HFFc6 (cell line): ENCODE results near the gene GPR176. TPM values are rescaled to one million over a fixed set of nuclear protein-coding genes. Genes with fewer than 3 reads are reported as not detected.

Experiments used
- DNase-seq: peaks from one replicate; pipeline ENCODE4 v3.0.0-alpha.2; 2018
- H3K27ac Mint-ChIP-seq: 2 replicates; pipeline ENCODE4 v1.8.0; 2020; ENCODE audit warnings: mild to moderate bottlenecking, mixed read lengths
- H3K27me3 Mint-ChIP-seq: 2 replicates; pipeline ENCODE4 v1.8.0; 2021; ENCODE audit warnings: mild to moderate bottlenecking, moderate library complexity, mixed read lengths; ENCODE audit not compliant: insufficient read depth
- H3K36me3 Mint-ChIP-seq: 2 replicates; pipeline ENCODE4 v1.8.0; 2021; ENCODE audit warnings: low read depth, mixed read lengths
- H3K4me1 Mint-ChIP-seq: 2 replicates; pipeline ENCODE4 v1.8.0; 2020; ENCODE audit warnings: low read depth, mixed read lengths
- H3K4me3 Mint-ChIP-seq: 2 replicates; pipeline ENCODE4 v1.8.0; 2020; ENCODE audit warnings: mild to moderate bottlenecking, moderate library complexity, mixed read lengths
- H3K9me3 Mint-ChIP-seq: 2 replicates; pipeline ENCODE4 v1.8.0; 2020; ENCODE audit warnings: mild to moderate bottlenecking, mixed read lengths
- total RNA-seq, 6 experiments: library from RNA; stranded (reverse); fragmentation: NEBNext Ultra II Directional; extraction: Animal tissue kit (Norgen Biotek cat#: 25700); gene quantifications; 2 replicates in 1 of 6; 3 replicates in 5 of 6; pipeline ENCODE4 v1.2.3, GENCODE V29; 2021
- TF ChIP-seq, protein P1 (sequence below): fragments of 200-600 bp; sonication (generic); IDR thresholded peaks from 2 replicates; pipeline ENCODE4 v1.5.0; 2021; ENCODE audit warnings: antibody characterized with exemption, mild to moderate bottlenecking

The GPR176 gene
- total RNA-seq, 6 experiments from 2014 or later = 151 to 193 (median 169) TPM

DNA sequence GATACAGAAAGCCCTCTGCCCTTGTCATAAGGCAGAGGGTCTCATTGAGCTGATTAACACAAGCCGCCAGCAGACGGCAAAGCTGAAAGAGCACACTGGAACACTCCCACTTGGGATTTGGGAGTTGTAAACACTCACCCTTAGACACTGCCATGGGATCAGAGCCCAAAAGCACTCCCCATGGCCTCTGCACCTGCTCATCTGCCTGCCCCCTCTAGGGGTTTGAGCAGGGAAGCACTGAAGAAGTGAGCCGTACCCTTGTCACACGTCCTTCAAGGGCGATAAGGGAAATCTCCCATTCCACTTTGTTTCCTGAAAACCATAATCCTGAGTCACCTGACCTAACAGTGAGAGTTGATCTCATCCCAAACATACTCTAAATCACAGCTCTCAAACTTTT is 152.1 kb downstream of the GPR176 start:
- H3K27me3 Mint-ChIP-seq = no peaks in the 10 kb centered on the region
- no peak overlapping the region for H3K4me3 Mint-ChIP-seq
- no peak overlapping the region for H3K27ac Mint-ChIP-seq
- peaks cover 22% of the 10 kb centered on the region for H3K4me1 Mint-ChIP-seq
- H3K9me3 Mint-ChIP-seq = no peaks in the 10 kb centered on the region
- H3K36me3 Mint-ChIP-seq = peaks cover 4% of the 10 kb centered on the region; the same call in 1 of the 2 replicates
- TF ChIP-seq, protein P1, sequence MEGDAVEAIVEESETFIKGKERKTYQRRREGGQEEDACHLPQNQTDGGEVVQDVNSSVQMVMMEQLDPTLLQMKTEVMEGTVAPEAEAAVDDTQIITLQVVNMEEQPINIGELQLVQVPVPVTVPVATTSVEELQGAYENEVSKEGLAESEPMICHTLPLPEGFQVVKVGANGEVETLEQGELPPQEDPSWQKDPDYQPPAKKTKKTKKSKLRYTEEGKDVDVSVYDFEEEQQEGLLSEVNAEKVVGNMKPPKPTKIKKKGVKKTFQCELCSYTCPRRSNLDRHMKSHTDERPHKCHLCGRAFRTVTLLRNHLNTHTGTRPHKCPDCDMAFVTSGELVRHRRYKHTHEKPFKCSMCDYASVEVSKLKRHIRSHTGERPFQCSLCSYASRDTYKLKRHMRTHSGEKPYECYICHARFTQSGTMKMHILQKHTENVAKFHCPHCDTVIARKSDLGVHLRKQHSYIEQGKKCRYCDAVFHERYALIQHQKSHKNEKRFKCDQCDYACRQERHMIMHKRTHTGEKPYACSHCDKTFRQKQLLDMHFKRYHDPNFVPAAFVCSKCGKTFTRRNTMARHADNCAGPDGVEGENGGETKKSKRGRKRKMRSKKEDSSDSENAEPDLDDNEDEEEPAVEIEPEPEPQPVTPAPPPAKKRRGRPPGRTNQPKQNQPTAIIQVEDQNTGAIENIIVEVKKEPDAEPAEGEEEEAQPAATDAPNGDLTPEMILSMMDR = 0 out of 2 replicates have a peak, but pooled peaks have one; percentile 14
- no peak for DNase-seq

DNA sequence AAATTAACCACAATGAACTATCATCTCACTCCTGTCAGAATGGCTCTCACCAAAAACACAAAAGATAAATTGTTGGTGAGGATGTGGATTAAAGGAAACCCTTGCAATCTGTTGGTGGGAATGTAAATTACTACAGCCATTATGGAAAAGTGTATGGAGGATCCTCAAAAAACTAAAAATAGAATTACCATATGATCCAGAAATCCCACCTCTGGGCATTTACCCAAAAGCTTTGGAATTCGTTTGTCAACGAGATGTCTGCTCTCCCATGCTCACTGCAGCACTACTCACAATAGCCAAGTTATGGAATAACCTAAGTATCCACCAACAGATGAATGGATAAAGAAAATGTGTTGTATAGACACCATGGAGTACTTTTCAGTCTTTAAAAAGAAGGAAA is 159.1 kb downstream of the GPR176 start:
- TF ChIP-seq, protein P1 = no peak
- peaks cover 19% of the 10 kb centered on the region for H3K36me3 Mint-ChIP-seq
- peaks cover 5% of the 10 kb centered on the region; the same call in 1 of the 2 replicates for H3K4me1 Mint-ChIP-seq
- no peak overlapping the region for H3K4me3 Mint-ChIP-seq
- no peaks in the 10 kb centered on the region for H3K27me3 Mint-ChIP-seq
- H3K27ac Mint-ChIP-seq = no peak overlapping the region
- H3K9me3 Mint-ChIP-seq = peaks cover 7% of the 10 kb centered on the region; the same call in 1 of the 2 replicates
- DNase-seq = no peak

DNA sequence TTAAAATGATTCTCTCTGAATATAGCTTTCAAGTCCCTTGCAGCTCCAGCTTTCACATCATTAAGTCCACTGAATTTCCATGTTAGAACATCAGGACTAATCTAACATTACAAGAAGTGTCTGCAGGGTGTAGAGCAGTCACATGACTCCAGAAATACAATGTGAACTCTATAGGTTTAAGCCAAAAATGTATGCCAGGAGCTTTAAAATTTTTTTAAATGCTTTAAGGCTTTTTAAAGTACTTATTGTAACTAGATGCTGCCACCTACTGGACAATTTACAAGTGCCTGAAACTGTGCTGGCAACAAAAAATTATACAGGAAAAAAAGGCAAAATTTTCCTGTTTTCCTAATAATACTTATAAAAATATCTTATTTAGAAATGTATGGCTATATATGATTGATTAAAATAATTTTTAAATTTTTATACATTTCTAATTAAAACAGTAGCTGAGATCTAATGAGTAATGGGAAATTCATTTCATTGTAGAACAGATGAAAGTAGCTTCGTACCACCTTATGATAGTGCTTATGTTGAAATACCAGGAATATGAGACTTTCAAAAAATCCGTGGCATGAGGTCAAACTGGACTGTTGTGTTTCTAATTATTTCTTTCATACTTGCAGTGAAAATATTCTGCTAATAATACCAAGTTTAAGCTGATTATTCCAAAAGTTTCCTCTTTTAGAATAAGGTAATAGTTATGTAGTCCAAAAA is 163.1 kb downstream of the GPR176 start:
- no peak overlapping the region for H3K4me3 Mint-ChIP-seq
- TF ChIP-seq, protein P1 = peak; percentile 97
- H3K27me3 Mint-ChIP-seq = no peaks in the 10 kb centered on the region
- peaks cover under 1% of the 10 kb centered on the region; the same call in 1 of the 2 replicates for H3K9me3 Mint-ChIP-seq
- peaks cover 12% of the 10 kb centered on the region for H3K36me3 Mint-ChIP-seq
- H3K27ac Mint-ChIP-seq = no peak overlapping the region
- H3K4me1 Mint-ChIP-seq = peaks cover 18% of the 10 kb centered on the region
- DNase-seq = peak; percentile 57

DNA sequence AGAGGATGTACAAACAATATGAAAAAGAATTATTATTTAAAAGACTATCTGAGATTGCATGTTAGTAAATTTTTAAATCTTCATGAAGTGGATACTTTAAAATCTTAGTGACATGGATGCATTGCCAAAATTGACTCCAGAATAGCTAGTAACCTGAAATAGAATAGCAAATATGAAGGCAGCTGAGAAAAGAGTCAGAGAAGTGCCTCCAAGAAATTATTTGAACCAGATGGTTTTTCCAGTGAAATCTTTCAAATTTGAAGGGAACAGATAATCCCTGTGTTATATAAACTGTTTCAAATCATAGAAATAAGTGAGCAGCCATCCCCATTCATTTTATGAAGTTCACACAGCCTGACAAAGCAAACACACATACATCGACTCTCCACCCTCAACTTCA is 167.1 kb downstream of the GPR176 start:
- Mint-ChIP-seq H3K36me3 (peaks cover 11% of the 10 kb centered on the region), H3K27me3 (no peaks in the 10 kb centered on the region; the same call in 1 of the 2 replicates), H3K27ac (no peak overlapping the region), H3K4me3 (no peak overlapping the region), H3K9me3 (no peaks in the 10 kb centered on the region; the same call in 1 of the 2 replicates), H3K4me1 (peaks cover 30% of the 10 kb centered on the region)
- TF ChIP-seq, protein P1 = no peak
- no peak for DNase-seq

DNA sequence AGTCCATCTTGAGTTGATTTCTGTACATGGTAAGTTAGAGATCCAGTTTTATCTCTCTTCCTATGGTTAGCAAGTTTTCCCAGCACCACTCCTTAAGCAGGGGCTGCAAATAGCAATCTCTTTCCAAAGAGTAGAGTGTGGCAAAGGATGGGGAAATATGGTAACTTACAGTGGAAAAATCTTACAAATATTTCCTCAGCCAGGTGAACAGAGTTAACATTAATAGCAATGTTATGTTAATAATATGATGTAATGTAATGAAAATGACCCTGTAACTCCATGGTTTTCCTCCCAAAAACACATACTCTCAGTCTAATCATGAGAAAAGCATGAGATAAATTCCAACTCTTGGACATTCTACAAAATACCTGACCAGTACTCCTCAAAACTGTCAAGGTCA is 167.8 kb downstream of the GPR176 start:
- Mint-ChIP-seq H3K36me3 (peaks cover 11% of the 10 kb centered on the region), H3K27ac (no peak overlapping the region), H3K27me3 (no peaks in the 10 kb centered on the region; the same call in 1 of the 2 replicates), H3K4me3 (no peak overlapping the region), H3K9me3 (no peaks in the 10 kb centered on the region; the same call in 1 of the 2 replicates), H3K4me1 (peaks cover 38% of the 10 kb centered on the region)
- DNase-seq = no peak
- TF ChIP-seq, protein P1 = no peak

Other genes with a start within 250 kb of the GPR176 start
- gene FSIP1, start 137.4 kb downstream of the GPR176 start, total RNA-seq = 1 to 10 TPM; 1.2 to 2.0 (median 1.3) TPM
- 10 to 100 TPM; 85.6 to 94.3 (median 90.1) TPM for gene EIF2AK4, start 13.8 kb upstream of the GPR176 start, total RNA-seq
- 100 to 1,000 TPM; 177 to 227 (median 212) TPM for gene SRP14, start 118.9 kb upstream of the GPR176 start, total RNA-seq
- gene BMF, start 188.6 kb upstream of the GPR176 start, total RNA-seq = 1 to 10 TPM in 2 of 6 experiments, under 1 TPM in 4; 0.57 to 1.2 (median 0.81) TPM
- 10 to 100 TPM; 11.5 to 38.1 (median 29.6) TPM for gene BUB1B, start 240.8 kb upstream of the GPR176 start, total RNA-seq